GM18861 (cell line): ENCODE data around the gene OPN1MW.
"Not testable (repeated sequence)": the region's sequence is repeated elsewhere in the genome, so short reads cannot be mapped to it uniquely, and the experiment has no call there.

Source experiments
- ATAC-seq: cut with Tn5 transposase; IDR thresholded peaks from one replicate; pipeline ENCODE4 v1.9.1; 2021; ENCODE audit not compliant: unreplicated experiment

OPN1MW gene

GRCh38 chrX:154182296-154182695 is at the start of gene OPN1MW:
Gene OPN1MW, plus strand, starts transcription at chrX:154182596. Its CDS starts 82 bp downstream, at chrX:154182678.
- ATAC-seq = not testable (repeated sequence)

GRCh38 chrX:154135458-154136229 is 46.8 kb upstream of the OPN1MW start:
- no peak for ATAC-seq

- no peak for ATAC-seq
These were observed 45.7 kb upstream of the OPN1MW start for GRCh38 chrX:154136627-154137161.

GRCh38 chrX:154138857-154139256 is 43.5 kb upstream of the OPN1MW start:
- no peak for ATAC-seq

GRCh38 chrX:154140206-154140605 is 42.2 kb upstream of the OPN1MW start:
- no peak for ATAC-seq

- ATAC-seq = no peak
These were observed 41.7 kb upstream of the OPN1MW start for GRCh38 chrX:154140742-154141141.

- no peak for ATAC-seq
These were observed 40.0 kb upstream of the OPN1MW start for GRCh38 chrX:154142386-154142785.

- no peak for ATAC-seq
These were observed 39.2 kb upstream of the OPN1MW start for GRCh38 chrX:154142950-154143745.

GRCh38 chrX:154144010-154144409 is 38.4 kb upstream of the OPN1MW start, which contains the start of gene OPN1LW:
Gene OPN1LW, plus strand, starts transcription at chrX:154144243. Its CDS starts 41 bp downstream, at chrX:154144284.
- not testable (repeated sequence) for ATAC-seq

GRCh38 chrX:154151030-154151429 is 31.4 kb upstream of the OPN1MW start:
- ATAC-seq = not testable (repeated sequence)

GRCh38 chrX:154156221-154156620 is 26.2 kb upstream of the OPN1MW start:
- not testable (repeated sequence) for ATAC-seq

- not testable (repeated sequence) for ATAC-seq
These were observed 25.2 kb upstream of the OPN1MW start for GRCh38 chrX:154157207-154157606.

- ATAC-seq = not testable (repeated sequence)
These were observed 23.1 kb upstream of the OPN1MW start for GRCh38 chrX:154159345-154159744.

- not testable (repeated sequence) for ATAC-seq
These were observed 17.5 kb upstream of the OPN1MW start for GRCh38 chrX:154164902-154165301.

- ATAC-seq = not testable (repeated sequence)
These were observed 14.0 kb upstream of the OPN1MW start for GRCh38 chrX:154168384-154168783.

- ATAC-seq = peak; percentile 52
These were observed 9.9 kb upstream of the OPN1MW start for GRCh38 chrX:154172535-154172943.

- not testable (repeated sequence) for ATAC-seq
These were observed 8.0 kb upstream of the OPN1MW start for GRCh38 chrX:154174356-154174755.

GRCh38 chrX:154183794-154184193 is 1.4 kb downstream of the OPN1MW start:
- ATAC-seq = not testable (repeated sequence)

- ATAC-seq = not testable (repeated sequence)
These were observed 10.4 kb downstream of the OPN1MW start for GRCh38 chrX:154192846-154193245.

- ATAC-seq = not testable (repeated sequence)
These were observed 11.9 kb downstream of the OPN1MW start for GRCh38 chrX:154194316-154194715.

- ATAC-seq = not testable (repeated sequence)
These were observed 14.1 kb downstream of the OPN1MW start for GRCh38 chrX:154196466-154196865.
